D341Med (cell line): ENCODE results near the gene FNIP1.
"Not testable (repeated sequence)": the region's sequence is repeated elsewhere in the genome, so short reads cannot be mapped to it uniquely, and the experiment has no call there.

Source experiments
- DNase-seq: peaks from one replicate; pipeline ENCODE4 v3.0.0; 2012; ENCODE audit warnings: low spot score

The FNIP1 gene

DNA sequence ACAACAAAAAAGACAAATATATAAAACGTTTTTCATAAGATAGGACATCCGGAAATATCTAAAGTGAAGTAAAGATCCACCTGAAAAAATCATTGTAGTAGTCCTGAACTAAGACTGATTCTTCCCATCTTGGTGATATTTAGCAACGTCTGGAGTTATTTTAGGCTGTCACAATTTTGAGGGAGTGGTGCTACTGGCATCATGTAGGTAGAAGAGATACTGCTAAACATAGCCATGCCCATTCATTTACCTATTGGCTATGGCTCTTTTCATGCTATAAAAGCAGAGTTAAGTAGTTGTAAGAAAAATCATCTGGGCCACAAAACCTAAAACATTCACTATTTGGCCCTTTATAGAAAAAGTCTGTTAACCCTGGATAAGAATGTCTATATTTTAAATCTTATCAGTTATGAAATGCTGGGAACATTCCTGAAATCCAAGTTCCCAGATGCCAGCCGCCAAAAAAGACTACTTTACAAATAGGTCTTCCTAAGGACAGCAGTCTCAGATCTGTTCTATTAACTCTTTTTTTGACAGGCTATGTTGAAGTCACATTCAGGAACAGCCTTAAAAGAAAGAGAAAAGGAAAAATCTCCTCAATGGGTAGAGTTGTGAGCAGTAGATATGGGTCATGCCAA is 188.8 kb downstream of the FNIP1 start:
- no peak for DNase-seq

GRCh38 chr5:131607418-131607817 is 189.4 kb downstream of the FNIP1 start:
- no peak for DNase-seq

GRCh38 chr5:131605086-131605485 is 191.7 kb downstream of the FNIP1 start:
- DNase-seq: no peak

- DNase-seq: no peak
Observed at GRCh38 chr5:131595088-131596033, 201.5 kb downstream of the FNIP1 start.

DNA sequence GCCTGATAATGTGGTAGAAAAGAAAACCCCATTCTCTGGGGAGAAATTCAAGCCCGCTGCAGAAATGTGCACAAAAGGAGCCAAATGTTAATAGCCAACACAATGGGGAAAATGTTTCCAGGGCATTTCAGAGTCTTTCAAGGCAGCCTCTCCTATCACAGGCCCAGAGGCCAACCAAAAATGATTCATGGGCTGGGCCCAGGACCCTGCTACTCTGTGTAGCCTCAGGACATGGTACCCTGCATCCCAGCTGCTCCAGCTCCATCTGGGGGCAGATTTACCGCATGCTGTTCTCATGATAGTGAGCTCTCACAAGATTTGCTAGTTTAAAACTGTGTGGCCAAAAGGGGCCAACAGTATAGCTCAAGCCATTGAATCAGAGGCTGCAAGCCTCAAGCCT is 202.9 kb downstream of the FNIP1 start:
- no peak for DNase-seq

DNA sequence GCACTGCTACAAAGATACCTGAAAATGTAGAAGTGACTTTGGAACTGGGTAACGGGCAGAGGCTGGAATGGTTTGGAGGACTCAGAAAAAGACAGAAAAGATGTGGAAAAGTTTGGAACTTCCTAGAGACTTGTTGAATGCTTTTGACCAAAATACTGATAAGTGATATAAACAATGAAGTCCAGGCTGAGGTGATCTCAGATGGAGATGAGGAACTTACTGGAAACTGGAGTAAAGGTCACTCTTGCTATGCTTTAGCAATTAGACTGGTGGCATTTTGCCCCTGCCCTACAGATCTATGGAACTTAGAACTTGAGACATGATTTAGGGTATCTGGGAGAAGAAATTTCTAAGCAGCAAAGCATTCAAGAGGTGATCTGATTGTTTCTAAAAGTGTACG is 203.4 kb downstream of the FNIP1 start:
- DNase-seq: not testable (repeated sequence)
